IMR-90 (cell line): ENCODE data around the gene EYS. TPM values are rescaled to one million over a fixed set of nuclear protein-coding genes. Genes with fewer than 3 reads are reported as not detected.

ENCODE experiments used
- ATAC-seq: fragments of 200-7000 bp; cut with Tn5 transposase; 2 replicates; pipeline ENCODE4 v1.9.1; 2020; ENCODE audit warnings: low read depth, mild to moderate bottlenecking, moderate library complexity
- BruUV-seq: library from RNA; stranded (reverse); fragments of 400-500 nt; replicated peaks from 2 replicates; lab custom pipeline; 2021; lab: Mats Ljungman, UMichigan
- CTCF ChIA-PET: fragments of 300-600 bp; formaldehyde crosslinking; extraction: SDS; loops from one replicate; lab custom pipeline; 2021; ENCODE audit warnings: antibody characterized with exemption; lab: Yijun Ruan, JAX
- POLR2A ChIA-PET: fragments of 300-600 bp; sonication (Branson Sonifier 250); formaldehyde crosslinking; loops from one replicate; lab custom pipeline; 2022; ENCODE audit warnings: antibody characterized with exemption; ENCODE audit not compliant: unreplicated experiment; lab: Charles Lee
- DNase-seq: peaks from one replicate; pipeline ENCODE4 v3.0.0; 2013
- H2AFZ ChIP-seq: replicated peaks from 2 replicates; pipeline ENCODE3; 2013; ENCODE audit warnings: low read length, mild to moderate bottlenecking; ENCODE audit not compliant: poor library complexity
- H2AK5ac ChIP-seq: 2 replicates; pipeline ENCODE4 v1.6.1; 2013; ENCODE audit warnings: low read depth, low read length, inconsistent platforms
- H2AK9ac ChIP-seq: replicated peaks from 2 replicates; pipeline ENCODE3; 2013; ENCODE audit warnings: mild to moderate bottlenecking, low read depth, low read length, moderate library complexity; ENCODE audit not compliant: poor library complexity
- H2BK120ac ChIP-seq: 2 replicates; pipeline ENCODE4 v1.6.1; 2013; ENCODE audit warnings: low read depth, low read length, inconsistent platforms
- H2BK15ac ChIP-seq: 3 replicates; pipeline ENCODE4 v1.6.1; 2013; ENCODE audit warnings: low read depth, low read length, inconsistent platforms
- H2BK20ac ChIP-seq: 2 replicates; pipeline ENCODE4 v1.6.1; 2013; ENCODE audit warnings: low read depth, mild to moderate bottlenecking, inconsistent platforms, low read length, moderate library complexity
- H2BK5ac ChIP-seq: 2 replicates; pipeline ENCODE4 v1.6.1; 2013; ENCODE audit warnings: mild to moderate bottlenecking, low read depth, low read length, inconsistent platforms; ENCODE audit not compliant: poor library complexity, severe bottlenecking
- H3K14ac ChIP-seq: replicated peaks from 2 replicates; pipeline ENCODE4 v1.6.1; 2013; ENCODE audit warnings: low read depth, low read length, inconsistent platforms
- H3K18ac ChIP-seq: 2 replicates; pipeline ENCODE4 v1.6.1; 2013; ENCODE audit warnings: low read depth, low read length, control low read depth
- H3K23ac ChIP-seq: 2 replicates; pipeline ENCODE4 v1.6.1; 2013; ENCODE audit warnings: low read depth, low read length, inconsistent platforms
- H3K27ac ChIP-seq: 2 replicates; pipeline ENCODE4 v1.5.1; 2013; ENCODE audit warnings: mild to moderate bottlenecking, control low read depth, low read length; ENCODE audit not compliant: insufficient read depth
- H3K27me3 ChIP-seq: 2 replicates; pipeline ENCODE4 v1.6.1; 2013; ENCODE audit warnings: low read length; ENCODE audit not compliant: control insufficient read depth, insufficient read depth
- H3K36me3 ChIP-seq: 2 replicates; pipeline ENCODE4 v1.6.1; 2013; ENCODE audit warnings: low read length, mixed read lengths; ENCODE audit not compliant: control insufficient read depth, insufficient read depth
- H3K4ac ChIP-seq: 2 replicates; pipeline ENCODE4 v1.6.1; 2013; ENCODE audit warnings: low read depth, low read length, inconsistent platforms
- H3K4me1 ChIP-seq: 2 replicates; pipeline ENCODE4 v1.6.1; 2013; ENCODE audit warnings: low read length, mixed read lengths; ENCODE audit not compliant: control insufficient read depth, insufficient read depth
- H3K4me2 ChIP-seq: 2 replicates; pipeline ENCODE4 v1.6.1; 2013; ENCODE audit warnings: low read depth, mild to moderate bottlenecking, control low read depth, low read length, moderate library complexity
- H3K4me3 ChIP-seq: 2 replicates; pipeline ENCODE4 v1.5.1; 2013; ENCODE audit warnings: low read depth, mild to moderate bottlenecking, control low read depth, low read length, moderate library complexity; ENCODE audit not compliant: insufficient read depth
- H3K56ac ChIP-seq: 2 replicates; pipeline ENCODE4 v1.6.1; 2013; ENCODE audit warnings: low read length, inconsistent platforms; ENCODE audit not compliant: insufficient read depth; ENCODE audit errors: extremely low read depth
- H3K79me1 ChIP-seq, 2 experiments: 2 replicates each; pipeline ENCODE4 v1.6.1; 2013; ENCODE audit warnings: low read length in 2 of 2, inconsistent platforms in 1 of 2, low read depth in 1 of 2
- H3K9ac ChIP-seq: 2 replicates; pipeline ENCODE4 v1.6.1; 2013; ENCODE audit warnings: low read depth, low read length, control low read depth
- H3K9me1 ChIP-seq: 2 replicates; pipeline ENCODE4 v1.6.1; 2013; ENCODE audit warnings: low read length, inconsistent platforms; ENCODE audit not compliant: insufficient read depth
- H3K9me3 ChIP-seq: 2 replicates; pipeline ENCODE4 v1.6.1; 2013; ENCODE audit warnings: low read length; ENCODE audit not compliant: control insufficient read depth, insufficient read depth
- H4K20me1 ChIP-seq: 2 replicates; pipeline ENCODE4 v1.6.1; 2013; ENCODE audit warnings: low read length, inconsistent platforms; ENCODE audit not compliant: insufficient read depth
- H4K5ac ChIP-seq: 2 replicates; pipeline ENCODE4 v1.6.1; 2013; ENCODE audit warnings: mild to moderate bottlenecking, low read depth, low read length, control low read depth
- H4K8ac ChIP-seq, 2 experiments: 2 replicates each; pipeline ENCODE4 v1.6.1; 2013; ENCODE audit warnings: low read depth in 2 of 2, low read length in 2 of 2, control low read depth in 1 of 2, inconsistent platforms in 1 of 2
- H4K91ac ChIP-seq: 2 replicates; pipeline ENCODE4 v1.6.1; 2013; ENCODE audit warnings: low read depth, low read length, inconsistent platforms; ENCODE audit not compliant: insufficient read depth
- ELK1 ChIP-seq: fragments of 150-350 bp; IDR thresholded peaks from 2 replicates; pipeline ENCODE4 v1.6.1; 2016; ENCODE audit warnings: low read depth, mild to moderate bottlenecking, low read length, moderate library complexity, borderline replicate concordance
- WGBS, 2 experiments: methylation state at CpG; one replicate each; pipeline versions ENCODE4 v1.1.5 to v1.1.7; 2013; ENCODE audit warnings: missing lambda C conversion rate in 2 of 2; ENCODE audit not compliant: insufficient read length in 1 of 2; ENCODE audit errors: extremely low coverage in 2 of 2; 5-methylcytosine and 5-hydroxymethylcytosine counted together
- dilution Hi-C: fragments of 300-500 bp; cut with HindIII; formaldehyde crosslinking; loops from one replicate; pipeline ENCODE4 v1.14.3; 2018; ENCODE audit warnings: low sequenced_read_pairs; ENCODE audit not compliant: unreplicated experiment
- in situ Hi-C: fragments of 300-500 bp; cut with MboI; formaldehyde crosslinking; loops from 3 replicates; pipeline ENCODE4 v1.14.3; 2019; ENCODE audit warnings: low sequenced_read_pairs, inconsistent platforms, mixed read lengths
- intact Hi-C: fragments of 100-400 bp; cut with micrococcal nuclease; formaldehyde crosslinking; loops from 2 replicates; pipeline ENCODE4 v1.10.0; 2022
- polyA plus RNA-seq, 3 experiments: library from polyadenylated mRNA; depleted of rRNA; stranded (reverse); fragments of >200 nt; gene quantifications; 2 replicates each; pipeline ENCODE4 v1.2.3, GENCODE V29; 2012; ENCODE audit warnings: low replicate concordance in 1 of 3
- total RNA-seq: library from RNA; depleted of rRNA; stranded (reverse); fragments of >200 nt; gene quantifications from 2 replicates; pipeline ENCODE4 v1.2.3, GENCODE V29; 2012

EYS gene
- total and polyA plus RNA-seq, 2 of the 4 experiments (the other 2 are of a cell fraction): under 0.01 TPM; not detected in 1

DNA sequence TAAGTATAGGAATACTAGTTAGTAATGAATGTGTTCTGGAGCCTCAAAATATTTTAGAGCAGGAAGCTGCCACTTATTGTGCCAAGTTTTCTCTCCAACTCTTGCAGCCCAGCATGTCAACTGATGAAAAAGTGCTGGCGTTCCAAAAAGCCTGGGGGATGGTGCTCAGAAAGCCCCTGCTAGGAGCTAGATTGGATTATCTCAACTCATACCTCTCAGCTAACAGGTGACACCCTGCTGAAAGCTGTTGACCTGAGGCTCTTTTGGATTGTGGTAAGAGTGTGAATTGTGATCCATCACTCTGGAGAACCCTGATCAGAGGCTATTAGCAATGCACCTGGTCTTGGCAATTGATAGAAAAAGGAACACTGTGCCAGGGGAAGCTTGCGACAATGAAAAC lies 580.4 kb downstream of the EYS start:
- no peaks in the 10 kb centered on the region for H3K4me1 ChIP-seq
- no peaks in the 10 kb centered on the region for H3K9me3 ChIP-seq
- intact Hi-C loops: no loop called here

More for the DNA sequence above, 580.4 kb downstream of the EYS start:
- Histone ChIP-seq H2BK5ac (no peak overlapping the region), H3K56ac (no peak overlapping the region), H4K8ac (no peak overlapping the region), H3K9ac (no peak overlapping the region), H3K4ac (no peak overlapping the region), H3K4me2 (no peak overlapping the region), H3K36me3 (no peaks in the 10 kb centered on the region), H2BK120ac (no peak overlapping the region), H3K18ac (no peak overlapping the region), H4K20me1 (no peaks in the 10 kb centered on the region), H3K23ac (no peak overlapping the region), H3K14ac (no peak overlapping the region), H3K79me1 (no peaks in the 10 kb centered on the region), H2AK9ac (no peak overlapping the region), H3K9me1 (0 out of 2 replicates have a peak, but pooled peaks cover 3% of the 10 kb centered on the region), H2AFZ (no peak overlapping the region), H2BK15ac (no peak overlapping the region), H3K27me3 (no peaks in the 10 kb centered on the region), H3K4me3 (no peak overlapping the region), H2BK20ac (no peak overlapping the region), H4K91ac (no peak overlapping the region), H4K5ac (no peak overlapping the region), H2AK5ac (no peak overlapping the region), H3K27ac (no peak overlapping the region)
- dilution Hi-C loops: no loop called here
- POLR2A ChIA-PET: no interaction called here
- ATAC-seq (no peak), DNase-seq (no peak)
- no CpG with 5 or more reads among the region's 2 CpGs for WGBS, 2 experiments
- no TSS peak for BruUV-seq
- in situ Hi-C loops: no loop called here
- TF ChIP-seq ELK1: no peak
- CTCF ChIA-PET: no interaction called here
